Endothelial cell (in vitro differentiated cells): ENCODE data around the gene RPA3. TPM values are rescaled to one million over a fixed set of nuclear protein-coding genes. Genes with fewer than 3 reads are reported as not detected.

Experiments used
- DNase-seq: peaks from one replicate; pipeline ENCODE4 v3.0.0; 2021; ENCODE audit warnings: low spot score
- H3K27ac Mint-ChIP-seq: one replicate; pipeline ENCODE4 v1.8.0; 2021; ENCODE audit warnings: mixed read lengths, inconsistent platforms; ENCODE audit not compliant: unreplicated experiment
- H3K27me3 Mint-ChIP-seq: one replicate; pipeline ENCODE4 v1.8.0; 2021; ENCODE audit warnings: mild to moderate bottlenecking, moderate library complexity, mixed read lengths, inconsistent platforms; ENCODE audit not compliant: unreplicated experiment
- H3K36me3 Mint-ChIP-seq: one replicate; pipeline ENCODE4 v1.8.0; 2021; ENCODE audit warnings: mild to moderate bottlenecking, low read depth, mixed read lengths, inconsistent platforms; ENCODE audit not compliant: unreplicated experiment
- H3K4me1 Mint-ChIP-seq: one replicate; pipeline ENCODE4 v1.8.0; 2021; ENCODE audit warnings: mild to moderate bottlenecking, mixed read lengths, inconsistent platforms; ENCODE audit not compliant: unreplicated experiment
- H3K4me3 Mint-ChIP-seq: one replicate; pipeline ENCODE4 v1.8.0; 2021; ENCODE audit warnings: mild to moderate bottlenecking, mixed read lengths, inconsistent platforms; ENCODE audit not compliant: unreplicated experiment
- H3K9me3 Mint-ChIP-seq: one replicate; pipeline ENCODE4 v1.8.0; 2021; ENCODE audit warnings: mixed read lengths, inconsistent platforms; ENCODE audit not compliant: unreplicated experiment
- total RNA-seq: library from RNA; stranded (reverse); fragmentation: NEBNext Ultra II Directional; extraction: Animal tissue kit (Norgen Biotek cat#: 25700); gene quantifications from one replicate; pipeline ENCODE4 v1.2.1, GENCODE V29; 2021; ENCODE audit not compliant: unreplicated experiment
- TF ChIP-seq, protein P1 (sequence below): fragments of 200-600 bp; sonication (generic); IDR thresholded peaks from one replicate; pipeline ENCODE4 v1.5.0; 2021; ENCODE audit warnings: antibody characterized with exemption; ENCODE audit not compliant: unreplicated experiment

Gene RPA3
- total RNA-seq, 1 donor from 2014 or later: 23.6 TPM

DNA sequence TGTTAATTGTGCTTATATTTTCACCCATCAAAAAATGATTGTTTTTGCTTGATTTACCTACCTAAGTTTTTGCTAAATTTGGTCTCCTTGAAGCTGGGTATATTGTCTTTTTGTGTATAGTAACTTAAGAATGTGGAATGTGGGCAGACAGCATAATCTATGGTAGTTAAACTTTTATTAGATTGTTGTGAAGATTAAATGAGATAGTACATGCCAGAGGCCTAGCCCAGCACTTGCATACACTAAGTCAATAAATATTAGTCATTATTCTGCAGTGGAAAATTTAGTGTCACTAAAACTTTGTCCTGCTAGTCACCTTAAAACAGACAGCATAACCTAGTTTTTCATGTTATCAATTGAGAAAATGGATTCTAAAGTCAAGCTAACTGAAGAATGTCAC, 19.3 kb upstream of the RPA3 start:
- DNase-seq: no peak
- TF ChIP-seq, protein P1, sequence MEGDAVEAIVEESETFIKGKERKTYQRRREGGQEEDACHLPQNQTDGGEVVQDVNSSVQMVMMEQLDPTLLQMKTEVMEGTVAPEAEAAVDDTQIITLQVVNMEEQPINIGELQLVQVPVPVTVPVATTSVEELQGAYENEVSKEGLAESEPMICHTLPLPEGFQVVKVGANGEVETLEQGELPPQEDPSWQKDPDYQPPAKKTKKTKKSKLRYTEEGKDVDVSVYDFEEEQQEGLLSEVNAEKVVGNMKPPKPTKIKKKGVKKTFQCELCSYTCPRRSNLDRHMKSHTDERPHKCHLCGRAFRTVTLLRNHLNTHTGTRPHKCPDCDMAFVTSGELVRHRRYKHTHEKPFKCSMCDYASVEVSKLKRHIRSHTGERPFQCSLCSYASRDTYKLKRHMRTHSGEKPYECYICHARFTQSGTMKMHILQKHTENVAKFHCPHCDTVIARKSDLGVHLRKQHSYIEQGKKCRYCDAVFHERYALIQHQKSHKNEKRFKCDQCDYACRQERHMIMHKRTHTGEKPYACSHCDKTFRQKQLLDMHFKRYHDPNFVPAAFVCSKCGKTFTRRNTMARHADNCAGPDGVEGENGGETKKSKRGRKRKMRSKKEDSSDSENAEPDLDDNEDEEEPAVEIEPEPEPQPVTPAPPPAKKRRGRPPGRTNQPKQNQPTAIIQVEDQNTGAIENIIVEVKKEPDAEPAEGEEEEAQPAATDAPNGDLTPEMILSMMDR: no peak
- H3K36me3 Mint-ChIP-seq: no peaks in the 10 kb centered on the region
- H3K27ac Mint-ChIP-seq: no peak overlapping the region
- H3K9me3 Mint-ChIP-seq: no peaks in the 10 kb centered on the region
- no peaks in the 10 kb centered on the region for H3K27me3 Mint-ChIP-seq
- no peak overlapping the region for H3K4me3 Mint-ChIP-seq
- peaks cover 21% of the 10 kb centered on the region for H3K4me1 Mint-ChIP-seq

DNA sequence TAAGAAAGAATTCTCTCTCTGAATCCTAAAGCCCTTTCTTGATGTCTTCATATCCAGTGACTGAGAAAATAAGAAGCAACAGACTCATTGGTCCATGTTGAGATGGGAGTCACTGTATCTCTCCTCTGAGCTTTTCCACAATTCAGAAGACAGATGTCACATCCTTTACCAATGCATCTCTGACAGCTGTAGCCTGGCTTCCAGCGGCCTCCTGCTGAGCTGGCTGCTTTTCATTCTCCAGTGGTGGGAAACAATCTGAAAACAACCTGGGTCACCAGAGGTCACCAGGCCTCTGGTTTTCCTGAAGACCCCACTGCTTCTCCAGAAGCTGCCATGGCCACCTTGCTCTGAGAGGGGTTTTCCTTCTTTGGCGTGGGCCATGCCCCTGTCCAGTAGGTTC, 18.3 kb upstream of the RPA3 start:
- DNase-seq: no peak
- no peaks in the 10 kb centered on the region for H3K36me3 Mint-ChIP-seq
- TF ChIP-seq, protein P1: no peak
- H3K27ac Mint-ChIP-seq: no peak overlapping the region
- H3K9me3 Mint-ChIP-seq: no peaks in the 10 kb centered on the region
- peaks cover 2% of the 10 kb centered on the region for H3K27me3 Mint-ChIP-seq
- H3K4me3 Mint-ChIP-seq: no peak overlapping the region
- H3K4me1 Mint-ChIP-seq: peaks cover 28% of the 10 kb centered on the region

DNA sequence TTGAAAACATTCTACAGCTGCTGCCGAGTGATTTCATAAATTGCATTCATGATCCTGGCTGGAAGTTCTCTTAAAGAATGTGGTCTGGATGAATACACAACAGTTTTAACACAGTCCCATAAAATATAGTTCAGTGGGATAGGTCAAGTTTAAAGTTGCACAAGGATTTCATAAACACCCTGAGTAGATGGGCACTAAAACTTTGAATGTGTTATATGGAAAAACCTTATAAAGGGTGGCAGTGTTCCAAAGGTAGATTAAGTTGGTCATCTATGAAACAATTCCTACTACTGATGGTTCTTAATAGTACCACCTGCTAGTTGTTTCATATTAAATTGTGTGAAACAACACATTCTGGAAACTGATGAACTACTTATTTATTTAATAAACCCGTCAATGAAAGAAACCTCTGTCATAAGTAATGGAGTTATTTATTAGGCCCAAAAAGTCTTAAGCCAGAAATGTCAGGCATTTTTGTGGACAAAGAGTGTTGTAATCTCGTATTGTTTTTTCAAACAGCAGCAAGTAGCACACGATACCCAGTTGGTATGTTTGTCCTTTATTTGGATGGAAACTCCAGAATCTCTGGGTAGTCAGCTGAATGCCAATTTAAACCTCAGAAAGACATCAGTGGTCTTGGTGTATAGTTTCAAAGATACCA, 14.3 kb upstream of the RPA3 start:
- TF ChIP-seq, protein P1: no peak
- Mint-ChIP-seq H3K36me3 (no peaks in the 10 kb centered on the region), H3K27ac (no peak overlapping the region), H3K4me1 (peaks cover 24% of the 10 kb centered on the region), H3K27me3 (peaks cover 2% of the 10 kb centered on the region), H3K9me3 (no peaks in the 10 kb centered on the region), H3K4me3 (no peak overlapping the region)
- no peak for DNase-seq

DNA sequence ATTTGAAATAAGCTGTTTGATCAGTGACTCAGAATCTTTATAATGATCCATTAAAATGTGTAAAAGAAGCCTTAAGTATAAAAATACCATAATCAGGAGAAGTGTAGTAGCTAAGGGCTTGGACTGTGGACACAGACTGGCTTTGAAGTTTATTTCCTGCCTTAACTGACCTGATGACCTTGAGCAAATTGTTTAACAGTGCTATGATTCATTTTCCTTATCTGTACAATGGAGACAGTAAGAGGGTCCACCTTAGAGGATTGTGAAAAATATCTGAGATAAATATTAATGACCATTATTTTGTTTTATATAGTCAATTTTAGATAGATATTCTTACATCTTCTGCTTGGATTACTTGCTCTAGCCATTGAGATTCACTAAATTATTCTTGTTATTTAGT, 13.3 kb upstream of the RPA3 start:
- TF ChIP-seq, protein P1: no peak
- DNase-seq: no peak
- no peaks in the 10 kb centered on the region for H3K36me3 Mint-ChIP-seq
- no peaks in the 10 kb centered on the region for H3K9me3 Mint-ChIP-seq
- no peak overlapping the region for H3K4me3 Mint-ChIP-seq
- peaks cover 2% of the 10 kb centered on the region for H3K27me3 Mint-ChIP-seq
- peaks cover 24% of the 10 kb centered on the region for H3K4me1 Mint-ChIP-seq
- H3K27ac Mint-ChIP-seq: peak overlapping the region; percentile 5

DNA sequence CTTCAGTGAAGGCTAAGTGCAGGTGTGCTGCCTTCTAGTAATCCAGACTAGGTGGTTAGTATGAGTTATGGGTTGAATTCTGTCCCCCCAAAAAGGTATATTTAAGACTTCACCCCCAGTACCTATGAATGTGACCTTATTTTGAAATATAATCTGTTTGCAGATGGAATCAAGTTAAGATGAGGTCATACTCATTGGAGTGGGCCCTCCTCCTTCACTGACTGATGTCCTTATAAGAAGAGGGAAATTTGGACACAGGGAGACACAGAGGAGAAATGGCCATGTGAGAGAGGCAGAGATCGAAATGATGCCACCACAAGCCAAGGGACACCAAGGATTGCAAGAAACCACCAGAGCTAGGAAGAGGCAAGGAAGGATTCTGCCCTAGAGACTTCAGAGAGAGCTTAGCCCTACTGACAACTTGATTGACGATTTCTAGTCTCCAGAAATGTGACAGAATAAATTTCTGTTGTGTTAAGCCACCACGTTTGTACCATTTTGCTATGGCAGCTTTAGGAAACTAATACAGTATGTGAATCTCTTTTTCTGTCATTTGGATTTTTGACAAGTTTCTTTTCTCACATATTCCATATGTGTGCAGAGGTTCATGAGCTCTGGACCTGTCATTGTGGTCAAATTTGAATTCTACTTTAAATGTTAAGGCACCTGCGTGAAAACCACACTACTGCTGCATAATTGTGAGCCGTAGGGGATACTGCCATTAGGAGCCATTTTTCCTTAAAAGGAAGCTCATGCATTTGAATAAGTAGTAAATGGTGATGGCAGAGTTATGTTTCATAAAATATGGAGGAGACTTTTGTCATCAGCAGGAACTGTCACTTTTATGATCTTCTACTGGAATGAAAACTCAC, 2.6 kb upstream of the RPA3 start:
- no peaks in the 10 kb centered on the region for H3K36me3 Mint-ChIP-seq
- H3K27me3 Mint-ChIP-seq: peaks cover 6% of the 10 kb centered on the region
- DNase-seq: no peak
- H3K4me3 Mint-ChIP-seq: no peak overlapping the region
- no peak overlapping the region for H3K27ac Mint-ChIP-seq
- TF ChIP-seq, protein P1: no peak
- H3K9me3 Mint-ChIP-seq: no peaks in the 10 kb centered on the region
- peaks cover 2% of the 10 kb centered on the region for H3K4me1 Mint-ChIP-seq
